Thyroid gland (tissue), 4 donors: ENCODE results near the gene RNU6-1.

ENCODE experiments used
- CTCF ChIP-seq, 6 experiments: fragments of 200-600 bp in 3 of 6; fragments of 450-650 bp in 3 of 6; sonication (generic) in 3 of 6; IDR thresholded peaks; one replicate each; pipeline ENCODE4 v1.5.1; 2016 to 2019; ENCODE audit warnings: antibody characterized with exemption in 6 of 6, mild to moderate bottlenecking in 2 of 6, inconsistent platforms in 1 of 6, moderate library complexity in 1 of 6
- POLR2A ChIP-seq, 2 donors: fragments of 450-650 bp; IDR thresholded peaks; one replicate each; pipeline ENCODE4 v1.6.1; 2017; ENCODE audit warnings: antibody characterized with exemption in 2 of 2, mild to moderate bottlenecking in 2 of 2, moderate library complexity in 1 of 2

- TF ChIP-seq POLR2A (IDR thresholded peaks at IDR 0.05) (no peak), CTCF (IDR thresholded peaks at IDR 0.05) (no peak)
Observed at GRCh38 chr15:67852418-67852817, 12.6 kb upstream of the RNU6-1 start.
